Thyroid gland (tissue), 4 donors: ENCODE measurements around the gene EYS.

Experiments
- CTCF ChIP-seq, 6 experiments: fragments of 200-600 bp in 3 of 6; fragments of 450-650 bp in 3 of 6; sonication (generic) in 3 of 6; IDR thresholded peaks; one replicate each; pipeline ENCODE4 v1.5.1; 2016 to 2019; ENCODE audit warnings: antibody characterized with exemption in 6 of 6, mild to moderate bottlenecking in 2 of 6, inconsistent platforms in 1 of 6, moderate library complexity in 1 of 6
- POLR2A ChIP-seq, 2 donors: fragments of 450-650 bp; IDR thresholded peaks; one replicate each; pipeline ENCODE4 v1.6.1; 2017; ENCODE audit warnings: antibody characterized with exemption in 2 of 2, mild to moderate bottlenecking in 2 of 2, moderate library complexity in 1 of 2

GRCh38 chr6:65098349-65098748 is 608.7 kb downstream of the EYS start:
- TF ChIP-seq CTCF (IDR thresholded peaks at IDR 0.05) = no peak
- no peak for TF ChIP-seq POLR2A (IDR thresholded peaks at IDR 0.05)
